ENCODE results near the gene ARID5A. TPM values are rescaled to one million over a fixed set of nuclear protein-coding genes. Genes with fewer than 3 reads are reported as not detected.
A peak's percentile ranks its signal among the peaks of the same experiment; 100 is the strongest.

The ARID5A gene
- polyA plus RNA-seq, 3 donors = 27.8 to 38.8 (median 37.7) TPM

DNA sequence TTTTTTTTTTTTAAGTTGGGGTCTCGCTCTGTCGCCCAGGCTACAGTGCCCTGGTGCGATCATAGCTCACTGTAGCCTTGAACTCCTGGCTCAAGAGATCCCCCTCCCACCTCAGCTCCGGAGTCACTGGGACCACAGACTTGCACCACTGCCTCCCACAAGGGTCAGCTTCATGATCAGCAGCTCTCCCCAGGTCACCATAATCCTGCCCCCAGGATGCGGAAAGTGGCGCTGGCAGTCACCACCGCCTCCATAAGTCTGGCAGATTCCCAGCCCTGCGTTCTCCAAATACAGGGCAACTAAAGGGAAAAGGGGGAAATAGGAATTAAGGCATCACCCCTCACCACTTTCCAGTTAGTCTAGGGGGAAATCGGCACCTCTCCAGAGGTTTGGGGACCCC lies 5.2 kb upstream of the ARID5A start:
- H3K9me3 ChIP-seq (replicated peaks in 1 of 2; ENCODE audit: control insufficient read depth in 1 of 2, insufficient read depth in 1 of 2, low read length in 2 of 2) = no peaks in the 10 kb centered on the region
- no peak for DNase-seq
- peak overlapping the region; percentile 51 for H3K9ac ChIP-seq (ENCODE audit: insufficient read depth, low read length, poor library complexity, severe bottlenecking)
- H3K4me2 ChIP-seq (replicated peaks; ENCODE audit: extremely low read depth, low read length, poor library complexity, severe bottlenecking) = peak overlapping the region; percentile 78
- Mint-ChIP-seq H3K4me1 (peaks cover 77% of the 10 kb centered on the region), H3K36me3 (peaks cover 0 to 9% of the 10 kb centered on the region in 2 donors), H3K4me3 (peak overlapping the region; percentile 58 to 63), H3K27ac (peak overlapping the region; percentile 13 to 95 (median 88)), H3K27me3 (ENCODE audit: low read depth in 3 of 3) (peaks cover 12 to 28% (median 22%) of the 10 kb centered on the region in 3 donors), H3K9me3 (peaks cover 0 to 4% (median 0%) of the 10 kb centered on the region in 7 donors)
- no peaks in the 10 kb centered on the region for H3K79me2 ChIP-seq (ENCODE audit: insufficient read depth, low read length)
- WGBS (ENCODE audit: insufficient coverage) = 88% methylated on average over 2 of the region's 9 CpGs
- no peaks in the 10 kb centered on the region for H3K27me3 ChIP-seq (ENCODE audit: control insufficient read depth in 2 of 2, insufficient read depth in 2 of 2, low read length in 2 of 2)
- H4K20me1 ChIP-seq (ENCODE audit: insufficient read depth, low read length) = no peaks in the 10 kb centered on the region
- no peaks in the 10 kb centered on the region for H3K36me3 ChIP-seq (replicated peaks in 1 of 2; ENCODE audit: control insufficient read depth in 1 of 2, insufficient read depth in 2 of 2, low read length in 2 of 2)
- peak overlapping the region; percentile 15 to 63 for H3K27ac ChIP-seq (ENCODE audit: low read depth in 1 of 2, low read length in 2 of 2)
- no peak overlapping the region for H2AFZ ChIP-seq (ENCODE audit: insufficient read depth, low read depth, low read length, poor library complexity, severe bottlenecking)
- intact Hi-C loops (cut with micrococcal nuclease) = loop anchor here (10.0 kb wide), 1 partner anchor 387 kb away; the partner anchor contains the start of gene DUSP2 (in 2 of the 2)
- peaks cover 78 to 89% of the 10 kb centered on the region in 2 donors for H3K4me1 ChIP-seq (ENCODE audit: control insufficient read depth in 1 of 2, insufficient read depth in 2 of 2, low read length in 2 of 2)
- TF ChIP-seq, protein P1, sequence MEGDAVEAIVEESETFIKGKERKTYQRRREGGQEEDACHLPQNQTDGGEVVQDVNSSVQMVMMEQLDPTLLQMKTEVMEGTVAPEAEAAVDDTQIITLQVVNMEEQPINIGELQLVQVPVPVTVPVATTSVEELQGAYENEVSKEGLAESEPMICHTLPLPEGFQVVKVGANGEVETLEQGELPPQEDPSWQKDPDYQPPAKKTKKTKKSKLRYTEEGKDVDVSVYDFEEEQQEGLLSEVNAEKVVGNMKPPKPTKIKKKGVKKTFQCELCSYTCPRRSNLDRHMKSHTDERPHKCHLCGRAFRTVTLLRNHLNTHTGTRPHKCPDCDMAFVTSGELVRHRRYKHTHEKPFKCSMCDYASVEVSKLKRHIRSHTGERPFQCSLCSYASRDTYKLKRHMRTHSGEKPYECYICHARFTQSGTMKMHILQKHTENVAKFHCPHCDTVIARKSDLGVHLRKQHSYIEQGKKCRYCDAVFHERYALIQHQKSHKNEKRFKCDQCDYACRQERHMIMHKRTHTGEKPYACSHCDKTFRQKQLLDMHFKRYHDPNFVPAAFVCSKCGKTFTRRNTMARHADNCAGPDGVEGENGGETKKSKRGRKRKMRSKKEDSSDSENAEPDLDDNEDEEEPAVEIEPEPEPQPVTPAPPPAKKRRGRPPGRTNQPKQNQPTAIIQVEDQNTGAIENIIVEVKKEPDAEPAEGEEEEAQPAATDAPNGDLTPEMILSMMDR (IDR thresholded peaks at IDR 0.05) = no peak
- H3K4me3 ChIP-seq (replicated peaks in 1 of 3; ENCODE audit: low read depth in 2 of 3, low read length in 3 of 3) = peak overlapping the region in 1 of 3 experiments; percentile 68

DNA sequence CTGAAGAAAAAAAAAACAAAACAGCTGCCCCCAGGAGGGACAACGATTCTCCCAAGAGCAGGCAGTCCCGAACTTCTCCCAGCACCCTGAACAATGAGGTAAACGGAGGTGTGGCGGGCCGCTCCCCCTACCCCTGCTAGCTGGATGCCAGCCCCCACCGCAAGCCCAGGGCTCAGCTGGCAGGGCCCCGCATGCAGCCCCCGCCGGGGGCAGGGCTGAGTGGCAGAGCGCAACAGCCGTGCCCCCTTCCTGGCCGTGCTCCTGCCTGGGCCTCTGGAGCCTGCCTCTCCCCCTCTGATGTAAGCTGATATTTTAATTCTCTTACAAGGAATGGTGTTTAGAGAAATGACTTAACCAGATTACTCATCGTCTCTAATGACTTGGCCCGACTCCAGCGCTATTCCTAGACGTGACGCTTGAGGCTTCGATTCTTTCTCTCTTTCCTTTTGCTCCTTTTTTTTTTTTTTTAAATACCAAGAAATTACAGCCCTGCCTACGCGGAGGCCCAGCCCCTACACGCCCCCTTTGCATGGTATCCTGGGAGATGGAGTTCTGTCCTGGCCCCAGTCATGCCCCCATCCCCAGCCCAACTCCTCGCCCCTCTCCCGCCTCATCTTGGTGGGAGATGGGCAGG lies 4.6 kb upstream of the ARID5A start:
- H3K36me3 Mint-ChIP-seq = peaks cover 0 to 5% of the 10 kb centered on the region in 2 donors
- Histone ChIP-seq H3K27me3 (ENCODE audit: control insufficient read depth in 2 of 2, insufficient read depth in 2 of 2, low read length in 2 of 2) (no peaks in the 10 kb centered on the region), H3K79me2 (ENCODE audit: insufficient read depth, low read length) (no peaks in the 10 kb centered on the region), H3K36me3 (replicated peaks in 1 of 2; ENCODE audit: control insufficient read depth in 1 of 2, insufficient read depth in 2 of 2, low read length in 2 of 2) (no peaks in the 10 kb centered on the region), H3K4me1 (ENCODE audit: control insufficient read depth in 1 of 2, insufficient read depth in 2 of 2, low read length in 2 of 2) (peaks cover 76 to 87% of the 10 kb centered on the region in 2 donors), H2AFZ (ENCODE audit: insufficient read depth, low read depth, low read length, poor library complexity, severe bottlenecking) (peak overlapping the region; percentile 64), H4K20me1 (ENCODE audit: insufficient read depth, low read length) (no peaks in the 10 kb centered on the region), H3K4me3 (replicated peaks in 1 of 3; ENCODE audit: low read depth in 2 of 3, low read length in 3 of 3) (peak overlapping the region in 1 of 3 experiments; percentile 68), H3K4me2 (replicated peaks; ENCODE audit: extremely low read depth, low read length, poor library complexity, severe bottlenecking) (peak overlapping the region; percentile 78), H3K9ac (ENCODE audit: insufficient read depth, low read length, poor library complexity, severe bottlenecking) (peak overlapping the region; percentile 51), H3K27ac (ENCODE audit: low read depth in 1 of 2, low read length in 2 of 2) (peak overlapping the region; percentile 63 to 78), H3K9me3 (replicated peaks in 1 of 2; ENCODE audit: control insufficient read depth in 1 of 2, insufficient read depth in 1 of 2, low read length in 2 of 2) (no peaks in the 10 kb centered on the region)
- H3K4me3 Mint-ChIP-seq = peak overlapping the region; percentile 58 to 81
- H3K27ac Mint-ChIP-seq = peak overlapping the region; percentile 88 to 95 (median 93)
- WGBS (ENCODE audit: insufficient coverage) = 3% methylated on average over 5 of the region's 23 CpGs
- TF ChIP-seq, protein P1 (IDR thresholded peaks at IDR 0.05) = no peak
- DNase-seq = peak; percentile 97 to 100 (median 97)
- H3K9me3 Mint-ChIP-seq = peaks cover 0 to 4% (median 0%) of the 10 kb centered on the region in 7 donors
- intact Hi-C loops (cut with micrococcal nuclease) = loop anchor here (10.0 kb wide), 1 partner anchor 387 kb away; the partner anchor contains the start of gene DUSP2 (in 2 of the 2)
- peaks cover 8 to 24% (median 17%) of the 10 kb centered on the region in 3 donors for H3K27me3 Mint-ChIP-seq (ENCODE audit: low read depth in 3 of 3)
- H3K4me1 Mint-ChIP-seq = peaks cover 72% of the 10 kb centered on the region
